Tibial artery (tissue), 4 donors: ENCODE results near the gene MACROH2A1.

Experiments
- DNase-seq, 2 donors: peaks; one replicate each; pipeline ENCODE4 v3.0.0-alpha.2; 2019
- H3K27ac ChIP-seq, 2 donors: fragments of 200-600 bp; sonication (generic) in 1 of 2; 1 replicate in 1 of 2; 2 replicates in 1 of 2; pipeline ENCODE4 v1.5.1; 2018 to 2019; ENCODE audit warnings: mild to moderate bottlenecking in 1 of 2
- H3K27me3 ChIP-seq, 2 donors: fragments of 200-600 bp; sonication (generic) in 1 of 2; one replicate each; pipeline versions ENCODE4 v1.5.1 to v1.6.0; 2016 to 2019
- H3K36me3 ChIP-seq, 3 donors: fragments of 200-600 bp; sonication (generic) in 2 of 3; one replicate each; pipeline ENCODE4 v1.5.1; 2016 to 2019; ENCODE audit warnings: mild to moderate bottlenecking in 2 of 3
- H3K4me1 ChIP-seq, 4 donors: fragments of 200-600 bp; sonication (generic) in 2 of 4; 1 replicate in 3 of 4; 2 replicates in 1 of 4; pipeline ENCODE4 v1.5.1; 2016 to 2019
- H3K4me3 ChIP-seq, 2 donors: fragments of 200-600 bp; sonication (generic) in 1 of 2; 1 replicate in 1 of 2; 2 replicates in 1 of 2; pipeline ENCODE4 v1.5.1; 2018 to 2019; ENCODE audit warnings: mild to moderate bottlenecking in 2 of 2
- H3K9me3 ChIP-seq, 3 donors: fragments of 200-600 bp; sonication (generic) in 1 of 3; one replicate each; pipeline ENCODE4 v1.5.1; 2016 to 2019
- CTCF ChIP-seq, 2 experiments: fragments of 200-600 bp in 1 of 2; fragments of 450-650 bp in 1 of 2; IDR thresholded peaks; one replicate each; pipeline ENCODE4 v1.5.1; 2017 to 2019; ENCODE audit warnings: antibody characterized with exemption in 2 of 2, mild to moderate bottlenecking in 1 of 2, moderate library complexity in 1 of 2
- intact Hi-C: fragments of 100-400 bp; cut with DNase I; formaldehyde crosslinking; loops from one replicate; pipeline ENCODE4 v1.15.0; 2023; ENCODE audit warnings: low total_unique reads

The MACROH2A1 gene

GRCh38 chr5:135326296-135327254 is 72.5 kb downstream of the MACROH2A1 start:
- DNase-seq, result peak in 1 of 2 donors; percentile 62
- no peaks in the 10 kb centered on the region for H3K4me1 ChIP-seq
- no peak for TF ChIP-seq CTCF (IDR thresholded peaks at IDR 0.05)
- peaks cover 0 to 13% (median 10%) of the 10 kb centered on the region in 3 donors for H3K36me3 ChIP-seq
- H3K4me3 ChIP-seq, result no peak overlapping the region
- H3K27ac ChIP-seq, result no peak overlapping the region
- intact Hi-C loops, result no loop called here
- no peaks in the 10 kb centered on the region for H3K9me3 ChIP-seq
- no peaks in the 10 kb centered on the region for H3K27me3 ChIP-seq

DNA sequence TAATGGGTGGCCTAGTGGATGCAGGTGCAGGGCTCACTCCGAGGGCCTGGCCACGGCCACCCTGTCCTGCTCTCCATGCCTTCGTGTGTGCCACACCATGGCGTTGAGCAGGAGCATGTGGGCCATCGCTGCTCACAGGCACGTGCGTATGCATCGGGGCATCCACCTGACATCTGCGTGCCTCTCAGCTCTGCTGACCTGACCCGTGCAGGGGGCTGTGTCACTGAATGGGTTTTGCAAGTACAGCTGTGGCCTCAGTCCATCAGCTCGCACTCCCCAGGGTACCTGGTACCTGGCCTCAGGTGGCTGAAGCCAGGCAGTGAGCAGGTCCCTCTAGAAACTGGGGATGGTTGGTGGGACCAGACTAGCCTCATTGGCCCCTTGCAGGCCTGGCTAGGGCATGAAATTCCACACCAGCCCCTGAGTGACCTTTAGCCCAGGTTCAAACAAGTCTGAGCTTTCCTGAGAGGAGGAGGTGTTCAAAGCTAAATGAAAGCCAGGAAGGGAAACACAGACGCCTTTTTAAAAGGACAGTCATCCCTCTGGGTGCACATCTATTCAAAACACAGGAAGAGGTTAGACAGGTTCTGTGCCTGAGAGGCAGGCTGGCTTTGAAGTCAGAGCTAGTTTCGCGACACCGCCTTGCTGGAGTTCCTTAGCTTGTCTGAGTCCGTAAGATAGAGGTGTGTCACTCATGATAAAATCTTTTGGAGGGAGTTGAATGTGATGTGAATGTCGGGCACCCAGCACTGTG is 74.0 kb downstream of the MACROH2A1 start:
- intact Hi-C loops, result no loop called here
- H3K36me3 ChIP-seq, result peaks cover 0 to 2% (median 0%) of the 10 kb centered on the region in 3 donors
- H3K4me1 ChIP-seq, result no peaks in the 10 kb centered on the region
- no peaks in the 10 kb centered on the region for H3K9me3 ChIP-seq
- no peaks in the 10 kb centered on the region for H3K27me3 ChIP-seq
- TF ChIP-seq CTCF (IDR thresholded peaks at IDR 0.05), result no peak
- peak in 1 of 2 donors; percentile 23 for DNase-seq
- H3K4me3 ChIP-seq, result no peak overlapping the region
- H3K27ac ChIP-seq, result no peak overlapping the region

- Histone ChIP-seq H3K9me3 (no peaks in the 10 kb centered on the region), H3K27me3 (no peaks in the 10 kb centered on the region), H3K4me1 (no peaks in the 10 kb centered on the region), H3K4me3 (no peak overlapping the region), H3K36me3 (no peaks in the 10 kb centered on the region), H3K27ac (no peak overlapping the region)
- peak in 1 of 2 donors; percentile 54 for DNase-seq
- TF ChIP-seq CTCF (IDR thresholded peaks at IDR 0.05), result no peak
- intact Hi-C loops, result no loop called here
Measured at GRCh38 chr5:135324160-135324559, 74.9 kb downstream of the MACROH2A1 start.

DNA sequence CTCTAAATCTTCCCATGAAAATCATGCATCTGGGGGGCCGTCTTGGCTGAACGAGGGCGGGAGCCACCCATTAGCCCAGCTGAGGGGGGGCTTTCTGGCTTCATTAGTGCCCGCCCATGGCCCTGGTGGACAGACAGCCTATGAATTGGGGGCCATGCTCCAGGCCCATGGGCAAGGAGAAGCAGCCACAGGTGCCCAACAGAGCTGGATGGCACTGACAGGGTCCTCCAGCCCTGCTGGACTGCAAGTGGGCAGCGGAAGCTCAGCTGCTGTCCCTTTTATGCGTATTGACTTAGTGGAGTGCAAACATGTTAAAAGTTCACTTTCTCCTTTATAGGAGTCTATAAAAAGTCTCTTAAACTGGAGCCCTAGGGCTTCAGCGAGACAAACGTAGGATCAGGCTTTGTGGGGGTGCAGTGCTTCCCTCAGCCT is 75.3 kb downstream of the MACROH2A1 start:
- no peaks in the 10 kb centered on the region for H3K9me3 ChIP-seq
- no peak overlapping the region for H3K27ac ChIP-seq
- H3K36me3 ChIP-seq, result no peaks in the 10 kb centered on the region
- no peak overlapping the region for H3K4me3 ChIP-seq
- no peak for TF ChIP-seq CTCF (IDR thresholded peaks at IDR 0.05)
- no peaks in the 10 kb centered on the region for H3K27me3 ChIP-seq
- intact Hi-C loops, result no loop called here
- H3K4me1 ChIP-seq, result no peaks in the 10 kb centered on the region
- DNase-seq, result peak in 1 of 2 donors; percentile 31

GRCh38 chr5:135323227-135323626 is 75.8 kb downstream of the MACROH2A1 start:
- DNase-seq, result peak in 1 of 2 donors; percentile 28
- Histone ChIP-seq H3K4me3 (no peak overlapping the region), H3K4me1 (no peaks in the 10 kb centered on the region), H3K27me3 (no peaks in the 10 kb centered on the region), H3K27ac (no peak overlapping the region), H3K36me3 (no peaks in the 10 kb centered on the region), H3K9me3 (no peaks in the 10 kb centered on the region)
- no peak for TF ChIP-seq CTCF (IDR thresholded peaks at IDR 0.05)
- intact Hi-C loops, result no loop called here
